DND-41 (cell line): ENCODE measurements around the gene P3H4.
A peak's percentile ranks its signal among the peaks of the same experiment; 100 is the strongest.
"Not testable (repeated sequence)": the region's sequence is repeated elsewhere in the genome, so short reads cannot be mapped to it uniquely, and the experiment has no call there.

ENCODE experiments used
- ATAC-seq: fragments of 200-7000 bp; cut with Tn5 transposase; 3 replicates; pipeline ENCODE4 v1.9.1; 2021; ENCODE audit warnings: low read depth; ENCODE audit not compliant: insufficient read depth
- DNase-seq: peaks from one replicate; pipeline ENCODE4 v3.0.0-alpha.2; 2020
- H2AFZ ChIP-seq: 2 replicates; pipeline ENCODE4 v1.6.0; 2012; ENCODE audit warnings: low read depth, low read length
- H3K27ac ChIP-seq: 2 replicates; pipeline ENCODE4 v1.5.1; 2012; ENCODE audit warnings: low read length, inconsistent platforms
- H3K27me3 ChIP-seq: fragments of 200-600 bp; sonication (generic); 2 replicates; pipeline ENCODE4 v1.6.0; 2012; ENCODE audit warnings: low read length, mild to moderate bottlenecking, inconsistent platforms; ENCODE audit not compliant: insufficient read depth, poor library complexity
- H3K36me3 ChIP-seq: 2 replicates; pipeline ENCODE4 v1.5.1; 2012; ENCODE audit warnings: low read length, inconsistent platforms; ENCODE audit not compliant: insufficient read depth
- H3K4me1 ChIP-seq: 2 replicates; pipeline ENCODE4 v1.5.1; 2012; ENCODE audit warnings: mild to moderate bottlenecking, low read length; ENCODE audit not compliant: insufficient read depth
- H3K4me2 ChIP-seq: 2 replicates; pipeline ENCODE4 v1.6.0; 2012; ENCODE audit warnings: mild to moderate bottlenecking, moderate library complexity, low read length, inconsistent platforms; ENCODE audit not compliant: insufficient read depth
- H3K4me3 ChIP-seq, 2 experiments: fragments of 200-600 bp in 1 of 2; shearing (Covaris generic) in 1 of 2; 2 replicates each; pipeline ENCODE4 v1.5.1; 2012 to 2016; ENCODE audit warnings: inconsistent platforms in 2 of 2, low read length in 2 of 2, mild to moderate bottlenecking in 2 of 2, low read depth in 1 of 2, moderate library complexity in 1 of 2
- H3K79me2 ChIP-seq: 2 replicates; pipeline ENCODE4 v1.6.0; 2012; ENCODE audit warnings: low read length, inconsistent platforms; ENCODE audit not compliant: insufficient read depth
- H3K9ac ChIP-seq: 2 replicates; pipeline ENCODE4 v1.6.0; 2012; ENCODE audit warnings: low read depth, mild to moderate bottlenecking, inconsistent platforms, low read length, moderate library complexity
- H3K9me3 ChIP-seq: 2 replicates; pipeline ENCODE4 v1.5.1; 2012; ENCODE audit warnings: low read length, moderate library complexity, mild to moderate bottlenecking, inconsistent platforms; ENCODE audit not compliant: insufficient read depth, severe bottlenecking
- H4K20me1 ChIP-seq: 2 replicates; pipeline ENCODE4 v1.6.0; 2012; ENCODE audit warnings: low read length; ENCODE audit not compliant: insufficient read depth
- CTCF ChIP-seq: IDR thresholded peaks from 2 replicates; pipeline ENCODE4 v1.5.1; 2012; ENCODE audit warnings: borderline replicate concordance, low read length, moderate library complexity, mild to moderate bottlenecking; ENCODE audit not compliant: poor library complexity, severe bottlenecking; ENCODE audit errors: extremely low read depth
- EZH2 ChIP-seq: IDR thresholded peaks from 3 replicates; pipeline ENCODE4 v1.6.1; 2012; ENCODE audit warnings: borderline replicate concordance, low read depth, mild to moderate bottlenecking, moderate library complexity, low read length, inconsistent platforms; ENCODE audit not compliant: severe bottlenecking

The P3H4 gene

DNA sequence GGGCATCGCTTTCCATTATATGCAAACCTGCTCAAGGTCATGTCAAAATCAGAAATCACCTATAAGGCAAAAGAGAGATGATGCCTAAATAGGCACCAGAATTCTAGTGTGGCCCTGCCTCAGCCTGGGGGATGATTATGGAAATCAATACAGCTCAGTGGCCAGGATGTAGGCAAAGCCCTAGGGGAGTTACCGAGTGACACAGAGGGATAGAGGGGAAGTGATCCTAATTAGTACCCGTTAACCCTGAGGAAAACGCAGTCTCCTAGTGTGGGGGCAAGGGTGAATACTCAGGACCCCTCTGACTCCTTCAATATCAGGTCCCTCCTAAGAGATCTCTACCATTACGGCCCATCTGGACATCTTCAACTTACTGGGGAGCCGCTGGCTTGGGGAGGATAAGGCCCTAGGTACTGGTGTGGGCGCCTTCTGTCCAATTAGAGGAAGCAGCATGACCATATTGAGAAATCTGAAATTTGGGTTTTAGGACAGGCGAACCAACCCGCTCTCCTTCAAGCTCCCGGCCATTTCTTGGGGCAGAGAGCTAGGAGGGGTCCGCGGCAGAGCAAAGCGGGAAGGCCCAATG, 23.6 kb upstream of the P3H4 start:
- Histone ChIP-seq H3K27me3 (no peaks in the 10 kb centered on the region), H2AFZ (peak overlapping the region; percentile 84), H3K9ac (peak overlapping the region; percentile 64), H3K4me2 (peak overlapping the region; percentile 71), H3K27ac (no peak overlapping the region), H3K9me3 (no peaks in the 10 kb centered on the region), H3K4me3 (peak overlapping the region; percentile 33 to 60; a peak in 3 of 4 replicates), H3K79me2 (no peaks in the 10 kb centered on the region; the same call in 1 of the 2 replicates), H4K20me1 (no peaks in the 10 kb centered on the region), H3K4me1 (peaks cover 18% of the 10 kb centered on the region), H3K36me3 (no peaks in the 10 kb centered on the region)
- ATAC-seq: no peak
- no peak for DNase-seq
- no peak for TF ChIP-seq EZH2
- TF ChIP-seq CTCF: no peak

GRCh38 chr17:41829961-41830360, 18.2 kb upstream of the P3H4 start:
- not testable (repeated sequence) for H3K4me1 ChIP-seq, DNase-seq, H3K4me3 ChIP-seq, H3K4me2 ChIP-seq, H3K79me2 ChIP-seq, H3K36me3 ChIP-seq, H2AFZ ChIP-seq, ATAC-seq, H3K9me3 ChIP-seq, H3K27ac ChIP-seq, H3K9ac ChIP-seq, H3K27me3 ChIP-seq, H4K20me1 ChIP-seq

- no peak overlapping the region for H2AFZ ChIP-seq
- TF ChIP-seq EZH2 (no peak), CTCF (no peak)
- ATAC-seq (no peak), DNase-seq (no peak)
- no peak overlapping the region for H3K9ac ChIP-seq
- no peak overlapping the region for H3K27ac ChIP-seq
- no peak overlapping the region for H3K4me2 ChIP-seq
- H3K79me2 ChIP-seq: no peaks in the 10 kb centered on the region
- no peaks in the 10 kb centered on the region for H3K9me3 ChIP-seq
- no peaks in the 10 kb centered on the region for H3K4me1 ChIP-seq
- peaks cover 6% of the 10 kb centered on the region; the same call in 1 of the 2 replicates for H3K36me3 ChIP-seq
- no peaks in the 10 kb centered on the region for H3K27me3 ChIP-seq
- H4K20me1 ChIP-seq: no peaks in the 10 kb centered on the region
- no peak overlapping the region for H3K4me3 ChIP-seq
Measured at GRCh38 chr17:41825175-41825845, 13.6 kb upstream of the P3H4 start.

DNA sequence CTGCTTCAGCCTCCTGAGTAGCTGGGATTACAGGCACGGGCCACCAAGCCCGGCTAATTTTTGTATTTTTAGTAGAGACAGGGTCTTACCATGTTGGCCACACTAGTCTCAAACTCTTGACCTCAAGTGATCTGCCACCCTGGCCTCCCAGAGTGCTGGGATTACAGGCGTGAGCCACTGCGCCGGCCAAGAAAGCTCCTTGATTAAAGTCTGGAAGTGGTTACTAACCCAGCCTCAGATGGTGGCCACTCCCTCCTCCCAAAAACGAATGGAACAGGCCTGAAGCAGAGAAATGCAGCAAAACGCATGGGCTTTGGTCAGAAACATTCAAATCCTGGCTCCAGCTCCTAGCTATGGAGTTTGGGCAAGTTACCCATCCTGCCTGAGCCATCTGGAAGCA, 12.3 kb upstream of the P3H4 start:
- no peaks in the 10 kb centered on the region for H3K79me2 ChIP-seq
- no peaks in the 10 kb centered on the region for H3K27me3 ChIP-seq
- no peak overlapping the region for H3K27ac ChIP-seq
- H4K20me1 ChIP-seq: no peaks in the 10 kb centered on the region
- no peak overlapping the region for H2AFZ ChIP-seq
- no peak overlapping the region for H3K4me2 ChIP-seq
- no peak overlapping the region for H3K4me3 ChIP-seq
- no peak overlapping the region for H3K9ac ChIP-seq
- no peak for TF ChIP-seq EZH2
- no peak for TF ChIP-seq CTCF
- no peak for DNase-seq
- no peak for ATAC-seq
- no peaks in the 10 kb centered on the region for H3K4me1 ChIP-seq
- H3K9me3 ChIP-seq: no peaks in the 10 kb centered on the region
- H3K36me3 ChIP-seq: peaks cover 6% of the 10 kb centered on the region; the same call in 1 of the 2 replicates
